HepG2 (cell line): ENCODE data around the gene FGF18. TPM values are rescaled to one million over a fixed set of nuclear protein-coding genes. Genes with fewer than 3 reads are reported as not detected.

Experiments
- ATAC-seq: fragments of 200-7000 bp; cut with Tn5 transposase; 3 replicates; pipeline ENCODE4 v1.9.1; 2020; ENCODE audit warnings: mild to moderate bottlenecking, moderate library complexity
- BruUV-seq: library from RNA; stranded (reverse); fragments of 400-500 nt; replicated peaks from 2 replicates; lab custom pipeline; 2021; lab: Mats Ljungman, UMichigan
- CTCF ChIA-PET: fragments of 300-600 bp; formaldehyde crosslinking; extraction: SDS; loops from one replicate; lab custom pipeline; 2021; ENCODE audit warnings: low total read pairs, inconsistent platforms, low intra/inter-chr PET ratio; lab: Yijun Ruan, JAX
- POLR2A ChIA-PET: fragments of 350-600 bp; sonication (Branson Sonifier 250); formaldehyde crosslinking; loops from one replicate; lab custom pipeline; 2020; ENCODE audit warnings: antibody characterized with exemption, inconsistent platforms; lab: Yijun Ruan, JAX
- DNase-seq: peaks from one replicate; pipeline ENCODE4 v3.0.0-alpha.2; 2015; ENCODE audit warnings: low spot score
- FAIRE-seq: peaks from 3 replicates; lab custom pipeline; 2011; peaks lifted over from hg19 to GRCh38; lab: Jason Lieb, UNC
- H2AFZ ChIP-seq: one replicate; pipeline ENCODE4 v1.6.1; 2011; ENCODE audit warnings: low read length, inconsistent platforms
- H3K27ac ChIP-seq: fragments of 300-600 bp; 3 replicates; pipeline ENCODE4 v1.8.0; 2011; ENCODE audit warnings: mixed run types, mild to moderate bottlenecking, mixed read lengths, low read length, inconsistent platforms; ENCODE audit not compliant: insufficient read depth; ENCODE audit errors: extremely low read length
- H3K27me3 ChIP-seq, 2 experiments: fragments of 200-600 bp in 1 of 2; 2 replicates in 1 of 2; 3 replicates in 1 of 2; pipeline versions ENCODE4 v1.6.0 to v1.8.0; 2011; ENCODE audit warnings: low read length in 2 of 2, mild to moderate bottlenecking in 2 of 2, moderate library complexity in 2 of 2, inconsistent platforms in 1 of 2; ENCODE audit not compliant: insufficient read depth in 2 of 2, control insufficient read depth in 1 of 2
- H3K36me3 ChIP-seq, 2 experiments: fragments of 200-600 bp in 1 of 2; replicated peaks in 1 of 2; 2 replicates in 1 of 2; 3 replicates in 1 of 2; pipeline versions ENCODE4 v1.5.1 to v1.8.0; 2011; ENCODE audit warnings: low read length in 2 of 2, inconsistent platforms in 1 of 2; ENCODE audit not compliant: insufficient read depth in 2 of 2, control insufficient read depth in 1 of 2
- H3K4me1 ChIP-seq: 2 replicates; pipeline ENCODE4 v1.5.1; 2012; ENCODE audit warnings: low read length, inconsistent platforms; ENCODE audit not compliant: insufficient read depth
- H3K4me2 ChIP-seq: 2 replicates; pipeline ENCODE4 v1.6.0; 2011; ENCODE audit warnings: low read depth, low read length, inconsistent platforms
- H3K4me3 ChIP-seq, 3 experiments: fragments of 200-600 bp in 1 of 3; sonication (generic), shearing (Covaris generic) in 1 of 3; replicated peaks in 1 of 3; 2 replicates each; pipeline ENCODE4 v1.5.1; 2011 to 2016; ENCODE audit warnings: low read length in 3 of 3, inconsistent platforms in 2 of 3, low read depth in 2 of 3, mild to moderate bottlenecking in 2 of 3, control low read depth in 1 of 3, mixed read lengths in 1 of 3; ENCODE audit not compliant: insufficient read depth in 1 of 3
- H3K79me2 ChIP-seq: one replicate; pipeline ENCODE4 v1.6.1; 2011; ENCODE audit warnings: low read length, inconsistent platforms; ENCODE audit not compliant: insufficient read depth
- H3K9ac ChIP-seq: 2 replicates; pipeline ENCODE4 v1.6.0; 2011; ENCODE audit warnings: mild to moderate bottlenecking, low read depth, low read length, inconsistent platforms; ENCODE audit not compliant: insufficient read depth
- H3K9me3 ChIP-seq: 2 replicates; pipeline ENCODE4 v1.5.1; 2012; ENCODE audit warnings: mild to moderate bottlenecking, low read length
- H4K20me1 ChIP-seq: 2 replicates; pipeline ENCODE4 v1.6.0; 2011; ENCODE audit warnings: inconsistent platforms, mild to moderate bottlenecking, low read length, moderate library complexity; ENCODE audit not compliant: insufficient read depth
- ATF7-NPFF ChIP-seq: sonication (generic); formaldehyde crosslinking; IDR thresholded peaks from 2 replicates; pipeline ENCODE4 v1.8.1; 2023; ENCODE audit warnings: mild to moderate bottlenecking, low read depth, missing genetic modification reagents, moderate library complexity
- CHD4 ChIP-seq: fragments of 200-600 bp; sonication (generic); IDR thresholded peaks from 2 replicates; pipeline ENCODE4 v1.7.0; 2017; ENCODE audit warnings: mild to moderate bottlenecking, low read length, borderline replicate concordance
- DBP ChIP-seq: sonication (generic); formaldehyde crosslinking; IDR thresholded peaks from 2 replicates; pipeline ENCODE4 v1.4.0; 2020; ENCODE audit warnings: missing genetic modification reagents; ENCODE audit errors: not compliant biosample characterization
- EZH2 ChIP-seq: conservative IDR thresholded peaks from 2 replicates; pipeline ENCODE4 v1.6.1; 2012; ENCODE audit warnings: mild to moderate bottlenecking, low read depth, low read length, moderate library complexity
- MAFF ChIP-seq: IDR thresholded peaks from 2 replicates; pipeline ENCODE4 v1.6.1; 2011; ENCODE audit warnings: low read depth, low read length, improper control_type of control experiment
- NR0B2 ChIP-seq: sonication (generic); formaldehyde crosslinking; IDR thresholded peaks from 2 replicates; pipeline ENCODE4 v1.4.0; 2020; ENCODE audit warnings: mild to moderate bottlenecking, missing genetic modification reagents
- SIX4 ChIP-seq: sonication (generic); formaldehyde crosslinking; IDR thresholded peaks from 2 replicates; pipeline ENCODE4 v1.4.0; 2020; ENCODE audit warnings: missing genetic modification reagents
- ZNF512B ChIP-seq: sonication (generic); formaldehyde crosslinking; IDR thresholded peaks from 2 replicates; pipeline ENCODE4 v1.5.1; 2020; ENCODE audit warnings: missing genetic modification reagents, mild to moderate bottlenecking, borderline replicate concordance
- WGBS: methylation state at CpG from one replicate; pipeline ENCODE4 v1.1.6; 2017; ENCODE audit warnings: low lambda C conversion rate; 5-methylcytosine and 5-hydroxymethylcytosine counted together
- in situ Hi-C: cut with HindIII; loops from 2 replicates; pipeline ENCODE4 v1.10.0; 2017; ENCODE audit warnings: low pct_unique_long_range_greater_than_20kb; ENCODE audit not compliant: extremely low pct_ligation_motif_present
- intact Hi-C: fragments of 100-400 bp; cut with micrococcal nuclease; formaldehyde crosslinking; loops from one replicate; pipeline ENCODE4 v1.10.0; 2022; ENCODE audit not compliant: unreplicated experiment
- polyA plus RNA-seq, 8 experiments: library from polyadenylated mRNA; depleted of rRNA in 3 of 8; stranded (reverse) in 7 of 8; unstranded in 1 of 8; fragments of >200 nt; fragmentation: Illumina TruSeq in 4 of 8; extraction: Trizol in 4 of 8; gene quantifications; 2 replicates each; pipeline versions ENCODE4 v1.2.1 to v1.2.3, GENCODE V29; 2011 to 2016; ENCODE audit warnings: low read depth in 4 of 8, missing spikeins in 1 of 8, mixed read lengths in 1 of 8; ENCODE audit not compliant: insufficient read depth in 1 of 8
- total RNA-seq, 5 experiments: library from RNA; depleted of rRNA; stranded (reverse); fragments of >200 nt; fragmentation: Illumina TruSeq; extraction: Trizol; gene quantifications; 2 replicates each; pipeline ENCODE4 v1.2.3, GENCODE V29; 2016; ENCODE audit warnings: low read depth in 1 of 5

Gene FGF18
- total and polyA plus RNA-seq, 2 of the 13 experiments (the other 11 are each of a cell fraction or from before 2014, with no cell fraction given), result not detected

GRCh38 chr5:171481571-171482433 is 62.4 kb downstream of the FGF18 start (continued):
- no peak for TF ChIP-seq DBP (CRISPR knock-in tag)

- H2AFZ ChIP-seq, result no peak overlapping the region
- BruUV-seq, result no TSS peak
- no peaks in the 10 kb centered on the region for H4K20me1 ChIP-seq
- in situ Hi-C loops, result no loop called here
- no peak overlapping the region for H3K4me3 ChIP-seq
- CTCF ChIA-PET, result no interaction called here
- 15% methylated on average over 2 of the region's 4 CpGs for WGBS
- peaks cover 6 to 13% of the 10 kb centered on the region in 2 experiments; a peak in 2 of 5 replicates for H3K27me3 ChIP-seq
- no peaks in the 10 kb centered on the region for H3K79me2 ChIP-seq
- TF ChIP-seq EZH2, result no peak
- TF ChIP-seq NR0B2 (CRISPR knock-in tag), result no peak
- TF ChIP-seq ZNF512B (CRISPR knock-in tag), result no peak
- no peak for TF ChIP-seq SIX4 (CRISPR knock-in tag)
- no peak for TF ChIP-seq MAFF
- no peak for TF ChIP-seq CHD4
- TF ChIP-seq DBP (CRISPR knock-in tag), result no peak
- no peak for TF ChIP-seq ATF7-NPFF (CRISPR knock-in tag)
- TF ChIP-seq, all 625 proteins: peak for 0
- POLR2A ChIA-PET, result no interaction called here
- no peak for DNase-seq
- no peak for FAIRE-seq
- no peak for ATAC-seq
- no peak overlapping the region for H3K27ac ChIP-seq
- H3K9me3 ChIP-seq, result no peaks in the 10 kb centered on the region
- intact Hi-C loops, result no loop called here
- no peak overlapping the region for H3K4me2 ChIP-seq
- no peak overlapping the region for H3K9ac ChIP-seq
- H3K36me3 ChIP-seq, result no peaks in the 10 kb centered on the region
- no peaks in the 10 kb centered on the region for H3K4me1 ChIP-seq
Observed at GRCh38 chr5:171482434-171482730, 62.9 kb downstream of the FGF18 start.
